ENCODE measurements around the gene SLC26A4.

Gene SLC26A4

DNA sequence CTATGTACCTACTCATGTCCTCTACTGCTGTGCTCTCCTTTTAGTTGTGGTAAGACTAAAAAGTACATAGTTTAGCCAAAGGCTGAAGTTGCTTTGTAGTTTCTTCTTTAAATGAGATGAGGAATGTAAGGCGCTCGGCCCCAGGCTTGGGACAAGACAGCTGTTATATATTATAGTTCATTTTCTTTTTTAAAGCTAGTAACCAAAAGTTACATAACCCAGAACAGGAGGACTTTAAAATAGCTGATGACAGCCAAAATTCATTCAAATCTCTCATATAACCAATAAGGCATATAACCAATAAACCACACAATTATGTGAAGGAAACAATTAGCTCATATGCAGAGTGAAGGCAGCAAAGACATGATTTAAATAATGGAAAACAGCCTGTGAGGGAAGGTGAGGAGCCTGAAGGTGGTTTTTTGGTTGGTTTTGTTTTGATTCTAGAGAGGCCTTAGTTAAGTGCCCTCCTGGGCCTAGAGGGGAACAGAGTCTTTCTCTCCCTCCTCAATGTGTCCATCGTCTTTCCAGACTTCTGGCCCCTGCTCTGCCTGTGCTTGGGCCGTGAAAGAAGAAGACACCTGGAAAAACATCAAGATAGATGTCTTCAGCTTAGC, 35.8 kb downstream of the SLC26A4 start:
- DNase-seq (ENCODE audit: low spot score) = no peak

DNA sequence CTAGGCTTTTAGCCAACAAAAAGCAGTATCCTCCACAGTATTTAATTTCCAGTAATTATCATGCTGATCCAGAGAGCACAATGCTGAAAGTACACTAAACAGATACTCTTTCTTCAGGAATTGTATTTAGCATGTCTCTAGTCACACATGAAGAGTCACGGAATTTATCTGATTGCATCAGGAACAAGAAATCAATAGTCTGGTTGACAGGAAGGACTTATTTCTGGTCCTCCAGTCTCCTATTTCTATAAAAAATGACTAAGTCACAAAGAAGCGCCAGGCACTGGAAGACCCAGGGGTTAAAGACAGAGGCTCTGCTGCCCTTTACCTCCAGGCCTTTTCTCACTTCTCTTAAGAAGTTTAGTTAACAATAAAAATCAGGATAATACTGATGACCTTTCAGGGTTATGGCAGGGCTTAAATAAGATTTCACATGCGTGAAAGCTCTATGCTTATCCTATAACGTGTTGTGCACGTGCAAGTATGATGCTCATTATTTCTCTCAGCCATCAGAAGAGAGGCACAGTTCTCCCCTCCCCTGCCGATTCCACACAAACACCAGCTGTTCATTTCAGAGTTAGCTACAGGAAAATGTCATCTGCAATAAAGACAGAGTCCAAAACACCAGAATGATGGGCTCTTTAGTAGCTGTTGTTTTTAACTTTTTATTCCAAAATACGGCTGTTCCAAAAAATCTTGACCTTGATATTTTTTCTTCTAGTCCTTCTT, 36.9 kb downstream of the SLC26A4 start:
- no peak for DNase-seq (ENCODE audit: low spot score)

- no peak for DNase-seq (ENCODE audit: low spot score)
Measured at GRCh38 chr7:107700570-107700969, 39.9 kb downstream of the SLC26A4 start.

DNA sequence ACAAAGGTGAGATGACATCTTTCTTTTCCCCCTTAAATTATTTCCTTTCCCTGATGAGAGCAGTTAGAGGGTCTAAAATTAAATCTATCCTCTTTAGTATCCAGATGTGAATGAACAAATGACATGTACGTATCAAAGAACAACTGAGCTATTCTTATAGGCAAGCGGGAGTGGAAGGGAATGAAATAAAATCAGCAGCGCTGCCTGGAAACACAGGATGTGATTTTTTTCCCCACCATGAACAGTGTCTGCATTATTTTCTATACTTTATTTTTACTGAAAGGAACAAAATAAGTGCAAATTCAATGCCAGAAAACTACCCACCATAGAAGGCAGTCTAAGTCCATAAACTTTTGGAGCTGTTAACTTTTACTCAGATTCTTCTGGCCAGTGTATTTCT, 40.6 kb downstream of the SLC26A4 start:
- DNase-seq (ENCODE audit: low spot score) = no peak

DNA sequence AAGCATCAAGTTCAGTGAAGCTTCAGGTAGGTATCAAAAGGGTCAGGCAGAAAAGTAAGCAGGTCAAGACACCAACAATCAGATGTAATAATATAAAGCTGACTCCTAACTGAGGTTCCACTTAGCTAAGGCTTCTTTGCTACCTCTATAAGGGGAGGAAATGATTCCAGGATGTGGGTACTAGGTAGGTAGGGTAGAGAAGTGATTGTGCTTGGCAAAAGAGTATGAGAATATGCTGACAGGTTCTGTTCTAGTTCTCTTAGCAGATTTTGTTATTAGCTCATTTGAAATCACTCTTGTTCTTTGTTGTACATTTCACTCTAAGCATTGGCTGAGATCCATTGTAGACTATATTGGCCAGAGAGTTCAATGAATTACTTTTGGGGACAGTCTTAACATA, 42.6 kb downstream of the SLC26A4 start:
- DNase-seq (ENCODE audit: low spot score) = no peak

DNA sequence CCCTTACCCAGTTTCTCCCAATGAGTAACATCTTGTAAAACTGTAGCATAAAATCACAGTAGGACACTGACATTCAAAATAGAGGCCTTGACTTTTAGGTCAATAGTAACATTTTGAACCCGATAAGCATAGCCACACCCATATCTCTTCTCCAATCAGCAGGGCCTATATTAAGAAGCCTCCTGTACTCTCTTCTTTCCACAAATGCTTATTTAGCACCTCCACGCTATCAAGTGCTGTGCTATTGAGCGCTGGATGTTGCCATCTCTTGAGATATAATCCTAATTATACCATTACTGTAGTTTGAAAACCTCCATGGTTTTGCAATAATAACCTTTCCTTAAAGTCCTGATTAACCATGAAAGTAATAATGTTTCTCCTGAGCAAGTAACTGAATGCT, 43.2 kb downstream of the SLC26A4 start:
- no peak for DNase-seq (ENCODE audit: low spot score)

DNA sequence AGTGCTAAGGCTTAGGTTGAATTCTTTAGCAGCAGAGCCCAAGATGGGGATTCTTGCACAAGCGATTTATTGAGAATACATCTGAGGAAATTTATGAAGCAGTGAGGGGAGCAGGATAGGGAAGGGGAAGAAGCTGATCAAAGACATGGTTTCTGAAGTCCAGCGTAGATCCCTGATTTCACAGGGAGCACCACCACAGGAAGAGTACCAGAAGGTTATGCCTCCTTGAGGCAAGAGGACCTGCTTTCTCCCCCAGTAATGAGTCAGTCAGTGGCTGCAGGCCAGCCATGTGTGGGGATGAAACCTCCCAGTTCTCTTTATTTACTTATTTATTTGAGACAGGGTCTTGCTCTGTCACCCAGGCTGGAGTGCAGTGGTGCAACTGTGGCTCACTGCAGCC, 48.3 kb downstream of the SLC26A4 start:
- no peak for DNase-seq (ENCODE audit: low spot score)

GRCh38 chr7:107711301-107711700, 50.7 kb downstream of the SLC26A4 start:
- DNase-seq (ENCODE audit: low spot score) = peak; percentile 36

DNA sequence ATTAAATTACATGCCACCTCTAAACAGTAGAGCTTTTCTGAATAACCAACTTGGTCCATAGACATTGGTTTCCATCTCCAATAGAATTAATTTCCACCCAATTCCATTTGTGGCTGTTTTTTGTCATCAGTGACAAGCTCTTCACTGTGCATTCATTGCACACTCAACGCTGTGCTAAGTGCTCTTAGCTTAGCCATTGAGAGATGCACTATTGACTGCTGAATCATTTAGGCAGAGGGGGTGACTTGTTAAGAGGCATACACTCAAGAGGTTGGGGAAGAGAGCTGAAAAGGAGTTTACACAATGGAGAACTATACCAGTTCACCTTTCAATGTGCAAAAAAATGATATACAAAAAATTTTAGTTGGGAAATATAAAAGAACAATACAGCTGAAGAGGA, 51.4 kb downstream of the SLC26A4 start:
- DNase-seq (ENCODE audit: low spot score) = no peak

DNA sequence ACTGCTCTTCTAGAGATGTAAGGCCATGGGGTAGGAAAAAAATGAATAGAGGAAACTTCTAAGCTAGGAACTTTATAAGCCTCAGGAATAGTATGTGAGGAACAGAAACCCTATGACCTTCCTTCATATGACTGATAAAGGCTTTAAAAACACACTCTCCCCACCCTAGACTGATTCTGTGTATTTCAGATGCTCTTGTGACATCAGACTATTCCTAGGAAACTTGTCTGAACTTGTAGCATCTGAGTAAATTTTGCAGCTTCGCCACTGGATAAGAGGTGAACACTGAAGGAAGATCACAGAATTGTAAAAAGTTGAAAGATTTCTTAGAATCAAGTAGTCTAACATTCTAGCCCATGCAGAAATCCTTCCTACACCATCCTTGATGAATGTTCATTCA, 52.3 kb downstream of the SLC26A4 start:
- DNase-seq (ENCODE audit: low spot score) = no peak

GRCh38 chr7:107715531-107715930, 54.9 kb downstream of the SLC26A4 start:
- peak; percentile 18 for DNase-seq (ENCODE audit: low spot score)

DNA sequence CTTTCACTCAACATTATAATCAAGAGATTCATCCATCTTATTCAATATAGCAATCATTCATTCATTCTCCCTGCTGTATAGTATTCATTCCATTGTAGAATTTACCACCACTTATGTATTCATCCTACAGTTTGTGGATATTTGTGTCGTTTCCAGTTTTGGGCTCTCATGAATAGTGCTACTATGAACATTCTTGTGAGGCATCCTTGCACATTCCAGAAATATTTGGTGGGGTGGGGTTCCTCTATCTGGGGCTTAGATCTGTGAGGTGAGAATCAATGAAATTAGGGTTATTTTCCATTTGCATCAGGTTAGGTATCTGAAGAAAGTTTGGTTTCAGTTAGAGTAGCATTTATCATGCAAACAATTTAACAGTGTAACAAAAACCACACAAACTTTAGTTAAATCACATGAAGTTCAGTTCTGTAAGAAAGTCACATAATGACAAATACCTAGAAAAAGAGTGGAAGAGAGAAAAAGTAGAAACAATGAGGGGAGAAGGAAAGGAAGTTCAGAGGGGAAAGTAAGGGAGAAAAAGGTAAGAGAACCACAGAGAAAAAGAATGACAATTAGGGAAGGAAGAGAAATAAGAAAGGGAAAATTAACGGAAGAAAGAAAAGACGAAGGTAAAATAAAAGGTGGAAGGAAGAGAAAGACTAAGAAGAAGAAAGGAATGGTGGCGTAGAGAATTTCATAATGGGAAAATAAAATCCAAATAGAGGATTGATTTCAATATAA, 58.0 kb downstream of the SLC26A4 start:
- DNase-seq (ENCODE audit: low spot score) = no peak

GRCh38 chr7:107721286-107721685, 60.7 kb downstream of the SLC26A4 start:
- no peak for DNase-seq (ENCODE audit: low spot score)

DNA sequence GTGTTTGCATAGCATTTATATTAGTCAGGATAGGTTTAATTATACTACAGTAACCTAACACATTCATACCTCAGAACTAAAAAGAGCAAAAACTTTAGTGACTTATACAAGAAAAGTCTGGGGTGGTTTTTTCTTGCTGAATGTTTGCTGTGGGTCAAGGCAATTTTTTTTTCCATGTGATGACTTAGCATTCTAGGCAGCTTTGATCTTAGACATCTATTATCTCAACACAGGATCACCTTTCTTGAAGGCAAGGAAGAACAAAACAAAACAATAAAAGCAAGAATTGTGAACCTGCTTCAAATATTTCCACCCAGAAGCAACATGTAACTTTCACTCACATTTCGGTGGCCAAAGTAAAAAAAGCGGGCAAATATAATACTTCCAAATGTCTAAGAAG, 62.6 kb downstream of the SLC26A4 start:
- no peak for DNase-seq (ENCODE audit: low spot score)

GRCh38 chr7:107725138-107725740, 64.6 kb downstream of the SLC26A4 start:
- DNase-seq (ENCODE audit: low spot score) = peak; percentile 35

GRCh38 chr7:107726356-107727130, 65.9 kb downstream of the SLC26A4 start:
- DNase-seq (ENCODE audit: low spot score) = no peak

DNA sequence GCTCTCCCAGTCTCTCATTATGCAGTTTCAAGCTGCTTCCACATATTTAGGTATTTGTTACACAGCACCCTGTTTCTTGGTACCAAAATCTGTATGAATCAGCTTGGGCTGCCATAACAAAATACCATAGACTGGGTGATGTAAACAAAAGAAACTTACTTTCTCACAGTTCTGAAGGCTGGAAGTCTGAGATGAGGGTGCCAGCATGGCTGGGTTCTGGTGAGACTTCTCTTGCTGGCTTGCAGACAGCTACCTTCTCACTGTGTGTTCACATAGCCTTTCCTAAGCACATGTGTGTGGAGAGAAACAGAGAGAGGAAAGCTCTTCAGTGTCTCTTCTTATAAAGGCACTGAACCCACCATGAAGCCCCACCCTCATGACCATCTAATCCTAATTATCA, 67.6 kb downstream of the SLC26A4 start:
- DNase-seq (ENCODE audit: low spot score) = no peak

- DNase-seq (ENCODE audit: low spot score) = no peak
Measured at GRCh38 chr7:107742678-107743566, 82.3 kb downstream of the SLC26A4 start.

DNA sequence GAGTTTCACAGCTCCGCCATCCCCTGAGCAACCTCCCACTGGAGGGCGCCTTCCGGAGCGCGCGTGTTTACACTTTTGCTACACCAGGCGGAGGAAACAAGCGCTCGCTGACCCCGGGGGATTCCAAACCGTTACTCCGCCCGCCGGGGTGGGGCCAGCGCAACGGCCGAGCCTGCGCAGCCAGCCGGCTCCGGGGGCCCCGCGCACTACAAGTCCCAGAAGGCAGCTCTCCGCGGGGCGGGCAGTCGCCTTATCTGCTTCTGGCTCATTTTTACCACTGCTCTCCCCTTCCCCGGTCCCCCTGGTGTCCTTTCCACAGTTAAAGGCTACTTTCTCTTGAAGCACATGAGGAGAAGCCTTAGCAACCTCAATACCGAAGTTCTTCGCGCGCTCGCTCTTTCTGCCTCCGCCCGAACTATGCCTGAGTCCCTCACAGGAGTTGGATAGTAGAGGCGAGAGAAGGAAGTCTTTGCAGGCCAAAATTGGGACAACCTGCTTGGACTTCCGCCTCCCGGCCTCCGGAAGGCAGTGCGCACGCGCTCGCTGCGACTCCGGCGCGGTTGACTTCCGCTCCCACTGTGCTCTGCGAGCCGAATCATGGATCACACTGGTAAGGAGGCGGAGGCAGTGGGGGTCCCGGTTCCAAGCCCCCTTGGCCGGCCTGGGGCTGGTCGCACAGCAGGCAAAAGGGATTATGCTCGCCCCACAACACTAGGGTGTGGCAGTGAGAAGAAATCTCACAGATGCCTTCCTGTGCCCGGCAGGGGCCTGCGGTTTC, 83.1 kb downstream of the SLC26A4 start, which contains the start of gene CBLL1:
Gene CBLL1 (plus strand): TSS at position 576 of the 778 bp plus-strand sequence. CDS start 22 bp downstream, at position 598.
- peak; percentile 89 for DNase-seq (ENCODE audit: low spot score)

GRCh38 chr7:107744345-107744750, 83.7 kb downstream of the SLC26A4 start:
- DNase-seq (ENCODE audit: low spot score) = no peak
